B cell (primary cell): ENCODE measurements around the gene RIN3. TPM values are rescaled to one million over a fixed set of nuclear protein-coding genes. Genes with fewer than 3 reads are reported as not detected.

Experiments used
- ATAC-seq: fragments of 200-7000 bp; cut with Tn5 transposase; one replicate; pipeline ENCODE4 v1.10.0; 2021; ENCODE audit warnings: low read depth, mild to moderate bottlenecking, moderate number of reproducible peaks, moderate library complexity
- CTCF ChIA-PET: fragments of 350-600 bp; sonication (Branson Sonifier 250); formaldehyde crosslinking; loops from one replicate; lab custom pipeline; 2021; ENCODE audit warnings: antibody characterized with exemption, inconsistent platforms; lab: Charles Lee
- POLR2A ChIA-PET: fragments of 350-600 bp; sonication (Branson Sonifier 250); formaldehyde crosslinking; loops from one replicate; lab custom pipeline; 2021; ENCODE audit warnings: antibody characterized with exemption; lab: Charles Lee
- DNase-seq: peaks from one replicate; pipeline ENCODE4 v3.0.0; 2013
- H2AFZ ChIP-seq: 2 replicates; pipeline ENCODE4 v1.6.1; 2012; ENCODE audit warnings: mild to moderate bottlenecking, low read depth, low read length; ENCODE audit not compliant: insufficient read depth, poor library complexity, severe bottlenecking
- H3K27ac ChIP-seq, 2 donors: 1 replicate in 1 of 2; 2 replicates in 1 of 2; pipeline ENCODE4 v1.5.1; 2012 to 2013; ENCODE audit warnings: low read length in 2 of 2, mild to moderate bottlenecking in 2 of 2, moderate library complexity in 1 of 2
- H3K27me3 ChIP-seq, 4 experiments: fragments of 200-600 bp in 1 of 4; sonication (generic) in 1 of 4; replicated peaks in 1 of 4; 1 replicate in 2 of 4; 2 replicates in 2 of 4; pipeline versions ENCODE4 v1.6.1 to v1.7.0; 2013 to 2016; ENCODE audit warnings: low read length in 3 of 4, mild to moderate bottlenecking in 2 of 4, mixed read lengths in 1 of 4, moderate library complexity in 1 of 4; ENCODE audit not compliant: insufficient read depth in 4 of 4, control insufficient read depth in 3 of 4; ENCODE audit errors: control extremely low read depth in 1 of 4
- H3K36me3 ChIP-seq, 2 experiments: replicated peaks in 1 of 2; 1 replicate in 1 of 2; 2 replicates in 1 of 2; pipeline versions ENCODE4 v1.6.1 to v1.7.1; 2013; ENCODE audit warnings: low read length in 1 of 2; ENCODE audit not compliant: insufficient read depth in 2 of 2, control insufficient read depth in 1 of 2; ENCODE audit errors: control extremely low read depth in 1 of 2, extremely low read depth in 1 of 2
- H3K4me1 ChIP-seq, 2 donors: fragments of 200-600 bp in 1 of 2; sonication (generic) in 1 of 2; 1 replicate in 1 of 2; 2 replicates in 1 of 2; pipeline versions ENCODE4 v1.5.1 to v1.6.1; 2013 to 2017; ENCODE audit warnings: low read length in 2 of 2; ENCODE audit not compliant: control insufficient read depth in 2 of 2, insufficient read depth in 2 of 2
- H3K4me2 ChIP-seq: replicated peaks from 2 replicates; pipeline ENCODE3; 2012; ENCODE audit warnings: mild to moderate bottlenecking, low read depth, low read length; ENCODE audit not compliant: poor library complexity, severe bottlenecking
- H3K4me3 ChIP-seq, 5 experiments: fragments of 200-600 bp in 1 of 5; sonication (generic) in 1 of 5; 1 replicate in 3 of 5; 2 replicates in 2 of 5; pipeline versions ENCODE4 v1.5.1 to v1.7.0; 2011 to 2016; ENCODE audit warnings: low read length in 4 of 5, mild to moderate bottlenecking in 4 of 5, low read depth in 2 of 5, control low read depth in 1 of 5, moderate library complexity in 1 of 5; ENCODE audit not compliant: insufficient read depth in 1 of 5; ENCODE audit errors: control extremely low read depth in 1 of 5, extremely low read depth in 1 of 5
- H3K79me2 ChIP-seq: fragments of 200-600 bp; sonication (generic); one replicate; pipeline ENCODE4 v1.6.0; 2016; ENCODE audit warnings: low read length; ENCODE audit not compliant: control insufficient read depth, insufficient read depth
- H3K9ac ChIP-seq: fragments of 200-600 bp; sonication (generic); 2 replicates; pipeline ENCODE4 v1.6.1; 2017; ENCODE audit warnings: mild to moderate bottlenecking, low read length, moderate library complexity
- H3K9me3 ChIP-seq, 3 donors: one replicate each; pipeline versions ENCODE4 v1.6.1 to v1.7.1; 2013; ENCODE audit warnings: low read length in 2 of 3; ENCODE audit not compliant: control insufficient read depth in 2 of 3, insufficient read depth in 1 of 3; ENCODE audit errors: control extremely low read depth in 1 of 3
- H4K20me1 ChIP-seq: 2 replicates; pipeline ENCODE4 v1.6.0; 2012; ENCODE audit warnings: mild to moderate bottlenecking, low read length; ENCODE audit not compliant: insufficient read depth, control insufficient read depth, poor library complexity, severe bottlenecking
- H3K27ac Mint-ChIP-seq: one replicate; pipeline ENCODE4 v1.8.0; 2021; ENCODE audit warnings: mixed read lengths
- H3K27me3 Mint-ChIP-seq: one replicate; pipeline ENCODE4 v1.8.0; 2021; ENCODE audit warnings: mixed read lengths
- H3K4me1 Mint-ChIP-seq: one replicate; pipeline ENCODE4 v1.8.0; 2021; ENCODE audit warnings: mixed read lengths
- H3K4me3 Mint-ChIP-seq: one replicate; pipeline ENCODE4 v1.8.0; 2021; ENCODE audit warnings: mixed read lengths
- H3K9me3 Mint-ChIP-seq: one replicate; pipeline ENCODE4 v1.8.0; 2022; ENCODE audit warnings: mixed read lengths; ENCODE audit not compliant: insufficient read depth
- EZH2 ChIP-seq: IDR thresholded peaks from 2 replicates; pipeline ENCODE4 v1.6.1; 2012; ENCODE audit warnings: borderline replicate concordance, low read depth, mild to moderate bottlenecking, moderate library complexity, low read length; ENCODE audit not compliant: insufficient read depth, poor library complexity, severe bottlenecking
- WGBS: methylation state at CpG from one replicate; pipeline ENCODE4 v1.1.5; 2013; ENCODE audit warnings: missing lambda C conversion rate; ENCODE audit not compliant: insufficient coverage; 5-methylcytosine and 5-hydroxymethylcytosine counted together
- intact Hi-C: fragments of 100-400 bp; cut with micrococcal nuclease; formaldehyde crosslinking; loops from one replicate; pipeline ENCODE4 v1.10.0; 2022
- polyA plus RNA-seq: library from polyadenylated mRNA; depleted of rRNA; stranded (reverse); fragments of >200 nt; gene quantifications from 2 replicates; pipeline ENCODE4 v1.2.3, GENCODE V29; 2012
- total RNA-seq, 2 donors: library from RNA; stranded (reverse); fragments of 120-200 nt in 1 of 2; gene quantifications; 1 replicate in 1 of 2; 2 replicates in 1 of 2; pipeline versions ENCODE4 v1.2.3 to v1.2.4, GENCODE V29; 2013 to 2022
- TF ChIP-seq, protein P1 (sequence below): fragments of 200-600 bp; IDR thresholded peaks from one replicate; pipeline ENCODE4 v1.8.0; 2022; ENCODE audit warnings: antibody characterized with exemption, mild to moderate bottlenecking

The RIN3 gene
- total and polyA plus RNA-seq, 2 donors (not counting 1 experiment from before 2014, with no cell fraction given): 62.1 to 123 TPM

DNA sequence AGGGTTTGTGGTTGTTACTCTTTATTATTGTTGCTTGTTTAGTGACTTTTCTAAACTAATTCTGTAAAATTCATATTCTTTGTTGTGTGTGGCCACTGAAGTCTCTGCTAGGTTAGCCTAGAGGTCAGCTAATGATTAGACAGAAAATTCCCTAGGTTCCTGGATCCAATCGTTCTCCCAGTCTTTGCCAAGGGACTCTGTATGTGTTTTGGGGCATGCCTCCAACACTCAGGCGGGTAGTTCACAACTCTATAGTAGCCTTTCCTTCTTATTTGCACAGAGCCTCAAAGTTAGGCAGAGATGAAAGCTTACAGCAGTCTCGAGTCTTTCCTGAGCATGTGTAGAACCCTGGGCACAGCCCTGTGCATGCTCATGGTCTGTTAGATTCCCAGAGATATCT lies 32.7 kb upstream of the RIN3 start:
- Histone ChIP-seq H3K79me2 (no peaks in the 10 kb centered on the region), H3K4me2 (no peak overlapping the region), H3K4me1 (no peaks in the 10 kb centered on the region), H3K36me3 (no peaks in the 10 kb centered on the region), H4K20me1 (no peaks in the 10 kb centered on the region), H2AFZ (no peak overlapping the region), H3K9me3 (peaks cover 0 to 3% (median 0%) of the 10 kb centered on the region in 3 donors), H3K27me3 (peaks cover 0 to 21% (median 5%) of the 10 kb centered on the region in 4 experiments), H3K27ac (no peak overlapping the region), H3K9ac (no peak overlapping the region), H3K4me3 (no peak overlapping the region)
- Mint-ChIP-seq H3K27ac (no peak overlapping the region), H3K9me3 (peaks cover 3% of the 10 kb centered on the region), H3K27me3 (peaks cover 20% of the 10 kb centered on the region), H3K4me3 (no peak overlapping the region), H3K4me1 (no peaks in the 10 kb centered on the region)
- DNase-seq: no peak
- TF ChIP-seq, protein P1, sequence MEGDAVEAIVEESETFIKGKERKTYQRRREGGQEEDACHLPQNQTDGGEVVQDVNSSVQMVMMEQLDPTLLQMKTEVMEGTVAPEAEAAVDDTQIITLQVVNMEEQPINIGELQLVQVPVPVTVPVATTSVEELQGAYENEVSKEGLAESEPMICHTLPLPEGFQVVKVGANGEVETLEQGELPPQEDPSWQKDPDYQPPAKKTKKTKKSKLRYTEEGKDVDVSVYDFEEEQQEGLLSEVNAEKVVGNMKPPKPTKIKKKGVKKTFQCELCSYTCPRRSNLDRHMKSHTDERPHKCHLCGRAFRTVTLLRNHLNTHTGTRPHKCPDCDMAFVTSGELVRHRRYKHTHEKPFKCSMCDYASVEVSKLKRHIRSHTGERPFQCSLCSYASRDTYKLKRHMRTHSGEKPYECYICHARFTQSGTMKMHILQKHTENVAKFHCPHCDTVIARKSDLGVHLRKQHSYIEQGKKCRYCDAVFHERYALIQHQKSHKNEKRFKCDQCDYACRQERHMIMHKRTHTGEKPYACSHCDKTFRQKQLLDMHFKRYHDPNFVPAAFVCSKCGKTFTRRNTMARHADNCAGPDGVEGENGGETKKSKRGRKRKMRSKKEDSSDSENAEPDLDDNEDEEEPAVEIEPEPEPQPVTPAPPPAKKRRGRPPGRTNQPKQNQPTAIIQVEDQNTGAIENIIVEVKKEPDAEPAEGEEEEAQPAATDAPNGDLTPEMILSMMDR: no peak
- TF ChIP-seq EZH2: no peak
- intact Hi-C loops: no loop called here
- ChIA-PET POLR2A (interaction anchor here (0.6 kb wide), 1 partner anchor 88 kb away, joined by 7 read pairs; no protein-coding TSS in a partner anchor), CTCF (no interaction called here)
- no peak for ATAC-seq
- WGBS: 89% methylated on average over 3 of the region's 3 CpGs

DNA sequence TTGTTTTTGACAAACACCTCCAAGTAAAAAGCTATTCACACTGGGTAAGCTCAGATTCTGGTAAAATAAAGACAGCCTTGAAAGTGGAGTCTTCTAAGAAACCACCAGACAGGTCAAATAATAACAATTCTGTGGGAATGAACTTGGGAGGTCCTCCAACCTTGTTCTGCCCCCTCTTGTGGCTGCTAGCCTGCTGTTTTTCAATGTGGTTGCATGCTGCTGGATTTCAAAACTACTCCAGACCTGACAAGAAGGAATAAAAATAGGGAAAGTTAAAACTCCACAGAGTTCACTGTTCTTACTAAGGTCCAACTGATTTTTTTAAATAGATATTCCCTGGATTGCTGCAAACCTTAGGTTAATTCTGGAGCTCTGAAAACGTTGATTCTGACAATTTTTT lies 32.2 kb upstream of the RIN3 start:
- no peaks in the 10 kb centered on the region for H3K36me3 ChIP-seq
- no peaks in the 10 kb centered on the region for H4K20me1 ChIP-seq
- H3K79me2 ChIP-seq: no peaks in the 10 kb centered on the region
- H3K9me3 ChIP-seq: peaks cover 0 to 3% (median 0%) of the 10 kb centered on the region in 3 donors
- no peak overlapping the region for H3K27ac ChIP-seq
- peaks cover 0 to 24% (median 5%) of the 10 kb centered on the region in 4 experiments for H3K27me3 ChIP-seq
- ATAC-seq (no peak), DNase-seq (no peak)
- Mint-ChIP-seq H3K9me3 (peaks cover 3% of the 10 kb centered on the region), H3K27me3 (peaks cover 22% of the 10 kb centered on the region), H3K4me3 (no peak overlapping the region), H3K4me1 (no peaks in the 10 kb centered on the region), H3K27ac (no peak overlapping the region)
- CTCF ChIA-PET: no interaction called here
- POLR2A ChIA-PET: no interaction called here
- no peak overlapping the region for H2AFZ ChIP-seq
- no peak overlapping the region for H3K4me3 ChIP-seq
- no CpG with 5 or more reads among the region's 1 CpG for WGBS
- intact Hi-C loops: no loop called here
- H3K9ac ChIP-seq: no peak overlapping the region
- H3K4me1 ChIP-seq: no peaks in the 10 kb centered on the region
- TF ChIP-seq, protein P1: no peak
- TF ChIP-seq EZH2: no peak
- H3K4me2 ChIP-seq: no peak overlapping the region
